Measurements from ENCODE around the gene MAPK6.

GRCh38 chr15:52031556-52031955 lies 12.5 kb downstream of the MAPK6 start:
- TF ChIP-seq, protein P1, sequence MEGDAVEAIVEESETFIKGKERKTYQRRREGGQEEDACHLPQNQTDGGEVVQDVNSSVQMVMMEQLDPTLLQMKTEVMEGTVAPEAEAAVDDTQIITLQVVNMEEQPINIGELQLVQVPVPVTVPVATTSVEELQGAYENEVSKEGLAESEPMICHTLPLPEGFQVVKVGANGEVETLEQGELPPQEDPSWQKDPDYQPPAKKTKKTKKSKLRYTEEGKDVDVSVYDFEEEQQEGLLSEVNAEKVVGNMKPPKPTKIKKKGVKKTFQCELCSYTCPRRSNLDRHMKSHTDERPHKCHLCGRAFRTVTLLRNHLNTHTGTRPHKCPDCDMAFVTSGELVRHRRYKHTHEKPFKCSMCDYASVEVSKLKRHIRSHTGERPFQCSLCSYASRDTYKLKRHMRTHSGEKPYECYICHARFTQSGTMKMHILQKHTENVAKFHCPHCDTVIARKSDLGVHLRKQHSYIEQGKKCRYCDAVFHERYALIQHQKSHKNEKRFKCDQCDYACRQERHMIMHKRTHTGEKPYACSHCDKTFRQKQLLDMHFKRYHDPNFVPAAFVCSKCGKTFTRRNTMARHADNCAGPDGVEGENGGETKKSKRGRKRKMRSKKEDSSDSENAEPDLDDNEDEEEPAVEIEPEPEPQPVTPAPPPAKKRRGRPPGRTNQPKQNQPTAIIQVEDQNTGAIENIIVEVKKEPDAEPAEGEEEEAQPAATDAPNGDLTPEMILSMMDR (IDR thresholded peaks at IDR 0.05; ENCODE audit: poor library complexity, severe bottlenecking) = no peak
- no peak for TF ChIP-seq RAD21 (conservative IDR thresholded peaks at IDR 0.05)
- no peak for TF ChIP-seq EZH2 (IDR thresholded peaks at IDR 0.05; ENCODE audit: borderline replicate concordance, insufficient read depth, low read length, poor library complexity, severe bottlenecking)
- no peak for TF ChIP-seq TAF1 (IDR thresholded peaks at IDR 0.05; ENCODE audit: low read depth)
- TF ChIP-seq, protein P2, sequence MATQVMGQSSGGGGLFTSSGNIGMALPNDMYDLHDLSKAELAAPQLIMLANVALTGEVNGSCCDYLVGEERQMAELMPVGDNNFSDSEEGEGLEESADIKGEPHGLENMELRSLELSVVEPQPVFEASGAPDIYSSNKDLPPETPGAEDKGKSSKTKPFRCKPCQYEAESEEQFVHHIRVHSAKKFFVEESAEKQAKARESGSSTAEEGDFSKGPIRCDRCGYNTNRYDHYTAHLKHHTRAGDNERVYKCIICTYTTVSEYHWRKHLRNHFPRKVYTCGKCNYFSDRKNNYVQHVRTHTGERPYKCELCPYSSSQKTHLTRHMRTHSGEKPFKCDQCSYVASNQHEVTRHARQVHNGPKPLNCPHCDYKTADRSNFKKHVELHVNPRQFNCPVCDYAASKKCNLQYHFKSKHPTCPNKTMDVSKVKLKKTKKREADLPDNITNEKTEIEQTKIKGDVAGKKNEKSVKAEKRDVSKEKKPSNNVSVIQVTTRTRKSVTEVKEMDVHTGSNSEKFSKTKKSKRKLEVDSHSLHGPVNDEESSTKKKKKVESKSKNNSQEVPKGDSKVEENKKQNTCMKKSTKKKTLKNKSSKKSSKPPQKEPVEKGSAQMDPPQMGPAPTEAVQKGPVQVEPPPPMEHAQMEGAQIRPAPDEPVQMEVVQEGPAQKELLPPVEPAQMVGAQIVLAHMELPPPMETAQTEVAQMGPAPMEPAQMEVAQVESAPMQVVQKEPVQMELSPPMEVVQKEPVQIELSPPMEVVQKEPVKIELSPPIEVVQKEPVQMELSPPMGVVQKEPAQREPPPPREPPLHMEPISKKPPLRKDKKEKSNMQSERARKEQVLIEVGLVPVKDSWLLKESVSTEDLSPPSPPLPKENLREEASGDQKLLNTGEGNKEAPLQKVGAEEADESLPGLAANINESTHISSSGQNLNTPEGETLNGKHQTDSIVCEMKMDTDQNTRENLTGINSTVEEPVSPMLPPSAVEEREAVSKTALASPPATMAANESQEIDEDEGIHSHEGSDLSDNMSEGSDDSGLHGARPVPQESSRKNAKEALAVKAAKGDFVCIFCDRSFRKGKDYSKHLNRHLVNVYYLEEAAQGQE (IDR thresholded peaks at IDR 0.05; ENCODE audit: borderline replicate concordance) = no peak

Data from neural cell (in vitro differentiated cells).